ENCODE data around the gene NUP214.

Gene NUP214

GRCh38 chr9:131125288-131126058 lies at the start of gene NUP214:
Gene NUP214 (plus strand): TSS chr9:131125586. CDS start chr9:131125705, 119 bp downstream.
- Histone ChIP-seq H3K27me3 (ENCODE audit: control insufficient read depth, low read length) (peaks cover 2% of the 10 kb centered on the region; the same call in 1 of the 2 replicates), H3K27ac (ENCODE audit: low read depth, low read length) (peak within 1 kb of the TSS; percentile 57), H3F3A (ENCODE audit: control insufficient read depth, insufficient read depth) (no peaks in the 10 kb centered on the region), H3K4me3 (ENCODE audit: low read length) (peak within 1 kb of the TSS; percentile 81), H3K4me1 (ENCODE audit: control insufficient read depth, low read length) (peaks cover 12% of the 10 kb centered on the region), H3K36me3 (ENCODE audit: control insufficient read depth, low read length) (peaks cover 41% of the 10 kb centered on the region), H4K20me1 (ENCODE audit: control insufficient read depth, insufficient read depth, low read depth, low read length) (no peaks in the 10 kb centered on the region; the same call in 1 of the 2 replicates), H3K9me2 (replicated peaks; ENCODE audit: control insufficient read depth, low read length) (no peaks in the 10 kb centered on the region), H3K9me3 (ENCODE audit: control insufficient read depth, insufficient read depth, low read length) (no peaks in the 10 kb centered on the region), H3K79me2 (ENCODE audit: control insufficient read depth, low read length) (peaks cover 48% of the 10 kb centered on the region), H3K4me2 (ENCODE audit: low read length) (peak within 1 kb of the TSS; percentile 91)
- TF ChIP-seq EZH2phosphoT487 (IDR thresholded peaks at IDR 0.05; ENCODE audit: borderline replicate concordance, low read length) (no peak), CTCF (IDR thresholded peaks at IDR 0.05; ENCODE audit: low read depth, low read length, poor library complexity, severe bottlenecking) (no peak)

GRCh38 chr9:131076347-131077195 lies 48.8 kb upstream of the NUP214 start:
- Histone ChIP-seq H3K4me3 (ENCODE audit: low read length) (no peak overlapping the region), H3K9me3 (ENCODE audit: control insufficient read depth, insufficient read depth, low read length) (no peaks in the 10 kb centered on the region), H3K9me2 (replicated peaks; ENCODE audit: control insufficient read depth, low read length) (no peaks in the 10 kb centered on the region), H3K4me1 (ENCODE audit: control insufficient read depth, low read length) (no peaks in the 10 kb centered on the region), H3K27ac (ENCODE audit: low read depth, low read length) (no peak overlapping the region), H3K36me3 (ENCODE audit: control insufficient read depth, low read length) (no peaks in the 10 kb centered on the region), H3K79me2 (ENCODE audit: control insufficient read depth, low read length) (no peaks in the 10 kb centered on the region), H3F3A (ENCODE audit: control insufficient read depth, insufficient read depth) (no peaks in the 10 kb centered on the region), H3K4me2 (ENCODE audit: low read length) (no peak overlapping the region), H3K27me3 (ENCODE audit: control insufficient read depth, low read length) (no peaks in the 10 kb centered on the region), H4K20me1 (ENCODE audit: control insufficient read depth, insufficient read depth, low read depth, low read length) (no peaks in the 10 kb centered on the region)
- no peak for TF ChIP-seq EZH2phosphoT487 (IDR thresholded peaks at IDR 0.05; ENCODE audit: borderline replicate concordance, low read length)
- TF ChIP-seq CTCF (IDR thresholded peaks at IDR 0.05; ENCODE audit: low read depth, low read length, poor library complexity, severe bottlenecking), result no peak

GRCh38 chr9:131078427-131079366 lies 46.7 kb upstream of the NUP214 start:
- Histone ChIP-seq H4K20me1 (ENCODE audit: control insufficient read depth, insufficient read depth, low read depth, low read length) (no peaks in the 10 kb centered on the region), H3K9me3 (ENCODE audit: control insufficient read depth, insufficient read depth, low read length) (no peaks in the 10 kb centered on the region), H3K9me2 (replicated peaks; ENCODE audit: control insufficient read depth, low read length) (no peaks in the 10 kb centered on the region), H3K36me3 (ENCODE audit: control insufficient read depth, low read length) (no peaks in the 10 kb centered on the region), H3K4me1 (ENCODE audit: control insufficient read depth, low read length) (no peaks in the 10 kb centered on the region), H3K4me3 (ENCODE audit: low read length) (no peak overlapping the region), H3F3A (ENCODE audit: control insufficient read depth, insufficient read depth) (no peaks in the 10 kb centered on the region), H3K27me3 (ENCODE audit: control insufficient read depth, low read length) (no peaks in the 10 kb centered on the region), H3K27ac (ENCODE audit: low read depth, low read length) (no peak overlapping the region), H3K4me2 (ENCODE audit: low read length) (no peak overlapping the region), H3K79me2 (ENCODE audit: control insufficient read depth, low read length) (no peaks in the 10 kb centered on the region)
- no peak for TF ChIP-seq EZH2phosphoT487 (IDR thresholded peaks at IDR 0.05; ENCODE audit: borderline replicate concordance, low read length)
- TF ChIP-seq CTCF (IDR thresholded peaks at IDR 0.05; ENCODE audit: low read depth, low read length, poor library complexity, severe bottlenecking), result no peak
